GM18858 (cell line): Measurements from ENCODE around the gene HJURP.

Source experiments
- ATAC-seq: cut with Tn5 transposase; IDR thresholded peaks from one replicate; pipeline ENCODE4 v1.9.1; 2021; ENCODE audit not compliant: unreplicated experiment

Gene HJURP

DNA sequence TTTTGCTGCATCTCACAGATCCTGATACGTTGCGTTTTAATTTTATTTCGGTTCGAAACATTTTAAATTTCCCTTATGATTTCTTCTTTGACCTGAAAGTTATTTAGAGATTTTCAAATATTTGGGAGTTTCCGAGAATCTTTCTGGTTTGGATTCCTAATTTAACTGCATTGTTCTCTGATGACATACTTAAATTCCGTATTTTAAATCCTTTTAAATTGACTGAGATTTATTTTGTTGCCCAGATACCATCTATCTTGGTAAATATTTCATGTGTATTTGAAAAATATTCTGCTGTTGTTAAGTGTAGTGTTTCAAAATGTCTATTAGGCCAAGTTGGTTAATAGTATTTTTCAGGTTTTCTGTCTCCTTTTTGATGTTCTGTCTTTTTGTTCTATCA, 38.5 kb downstream of the HJURP start:
- no peak for ATAC-seq

GRCh38 chr2:233814056-233814835, 40.1 kb downstream of the HJURP start:
- no peak for ATAC-seq

DNA sequence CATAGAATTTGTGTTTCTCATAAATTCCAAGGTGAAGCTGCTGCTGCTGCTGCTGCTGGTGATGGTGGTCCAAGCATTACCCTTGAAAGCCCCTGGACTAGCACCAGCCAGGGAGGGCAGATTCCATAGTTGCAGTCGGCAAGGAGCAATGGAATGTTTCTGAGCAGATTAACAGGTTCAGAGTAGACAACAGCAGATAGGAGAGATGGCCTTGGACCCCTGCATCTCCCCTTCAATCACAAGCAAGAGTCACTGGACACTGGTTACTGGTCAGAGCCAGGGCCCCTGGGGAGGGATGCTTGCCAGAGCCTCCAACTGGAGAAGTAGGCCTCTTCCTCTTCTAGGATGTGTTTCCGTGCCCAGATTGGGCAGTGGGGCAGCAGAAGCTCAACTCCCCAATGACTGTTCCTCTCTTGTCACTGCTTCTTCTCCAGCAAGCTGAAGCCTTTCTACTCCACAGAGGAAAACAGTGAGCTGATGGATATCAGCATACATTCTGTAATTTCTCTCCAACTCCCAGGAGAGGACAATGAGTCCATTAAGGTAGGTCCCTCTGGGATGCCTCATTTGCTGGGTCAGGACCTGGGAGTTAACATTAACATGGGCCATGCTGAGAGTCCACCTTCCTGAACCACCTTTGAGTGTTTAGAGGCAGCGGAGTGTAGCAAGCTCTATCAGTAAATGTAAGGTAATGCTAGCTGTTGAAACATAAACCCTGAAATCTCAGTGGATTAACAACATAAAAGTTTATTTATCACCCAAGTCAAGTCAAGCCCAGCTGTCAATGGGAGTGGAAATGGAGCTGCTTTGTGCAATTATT, 40.9 kb downstream of the HJURP start:
- ATAC-seq = no peak

GRCh38 chr2:233811732-233812131, 42.6 kb downstream of the HJURP start:
- no peak for ATAC-seq

DNA sequence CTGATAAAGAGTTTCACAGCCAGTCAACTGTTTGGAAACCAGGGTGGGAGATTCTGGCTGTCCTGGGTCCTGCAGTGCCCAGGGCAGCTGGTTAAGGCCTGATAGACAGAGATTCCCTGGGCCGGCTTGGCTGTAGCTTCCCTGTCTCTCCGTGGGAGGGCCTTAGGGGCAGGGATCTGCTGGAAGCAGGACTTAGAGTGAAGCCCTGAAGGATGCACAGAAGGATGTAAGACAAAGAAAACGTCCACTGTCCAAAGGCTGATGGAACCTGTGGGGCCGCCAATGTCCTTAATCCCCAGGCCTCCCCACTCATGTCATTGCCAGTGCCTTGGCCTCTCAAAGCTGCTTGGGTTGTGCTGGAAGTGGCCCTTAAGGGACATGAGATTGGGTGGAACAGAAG, 43.2 kb downstream of the HJURP start:
- no peak for ATAC-seq

- ATAC-seq = no peak
Measured at GRCh38 chr2:233810385-233810784, 44.0 kb downstream of the HJURP start.

DNA sequence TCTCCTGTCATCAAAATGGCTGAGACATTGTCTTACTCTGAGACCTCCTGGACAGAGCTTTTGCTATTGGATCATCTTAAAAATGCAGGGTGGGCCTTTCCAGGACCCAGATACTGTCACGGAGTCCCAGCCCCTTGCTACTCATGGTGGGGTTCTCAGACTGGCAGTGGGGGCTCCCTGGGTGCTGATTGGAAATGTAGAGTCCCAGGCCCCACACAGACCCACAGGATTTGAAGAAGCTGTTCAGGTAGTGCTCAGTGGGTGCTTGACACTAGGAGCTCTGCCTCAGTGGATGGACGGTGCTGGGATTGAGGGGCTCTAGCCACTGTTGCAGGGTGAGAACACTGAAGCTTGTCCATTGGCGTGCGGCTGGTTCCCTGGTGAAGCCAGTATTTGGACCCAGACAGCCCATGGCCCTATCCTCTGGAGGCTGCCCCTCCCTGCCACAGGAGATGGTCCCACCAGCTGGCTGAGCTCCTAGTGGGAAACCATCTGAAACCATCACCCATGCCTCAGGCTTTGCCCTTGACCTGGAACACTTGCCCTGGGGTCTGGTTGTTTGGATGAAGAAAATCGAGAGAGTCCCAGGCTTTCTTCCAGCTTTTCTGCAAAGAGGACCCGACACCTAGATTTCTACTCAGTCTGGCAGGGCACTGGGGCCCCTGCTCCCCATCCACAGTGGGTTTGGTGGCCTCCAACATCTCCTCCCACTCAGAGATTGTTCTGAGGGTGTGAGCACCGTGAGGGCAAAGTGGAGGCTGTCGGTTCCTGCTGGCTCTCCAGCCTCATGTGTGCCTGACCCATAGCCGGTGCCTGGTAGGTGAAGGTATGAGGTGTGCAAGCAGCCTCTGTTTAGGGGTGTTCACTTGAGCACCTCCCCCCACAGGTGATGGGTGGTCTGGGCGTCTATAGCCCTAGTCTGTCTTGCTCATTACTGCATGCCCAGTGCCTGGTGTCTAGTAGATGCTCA, 46.1 kb downstream of the HJURP start:
- ATAC-seq = no peak

GRCh38 chr2:233807215-233807865, 47.0 kb downstream of the HJURP start:
- ATAC-seq = no peak

GRCh38 chr2:233803994-233804393, 50.3 kb downstream of the HJURP start:
- no peak for ATAC-seq

DNA sequence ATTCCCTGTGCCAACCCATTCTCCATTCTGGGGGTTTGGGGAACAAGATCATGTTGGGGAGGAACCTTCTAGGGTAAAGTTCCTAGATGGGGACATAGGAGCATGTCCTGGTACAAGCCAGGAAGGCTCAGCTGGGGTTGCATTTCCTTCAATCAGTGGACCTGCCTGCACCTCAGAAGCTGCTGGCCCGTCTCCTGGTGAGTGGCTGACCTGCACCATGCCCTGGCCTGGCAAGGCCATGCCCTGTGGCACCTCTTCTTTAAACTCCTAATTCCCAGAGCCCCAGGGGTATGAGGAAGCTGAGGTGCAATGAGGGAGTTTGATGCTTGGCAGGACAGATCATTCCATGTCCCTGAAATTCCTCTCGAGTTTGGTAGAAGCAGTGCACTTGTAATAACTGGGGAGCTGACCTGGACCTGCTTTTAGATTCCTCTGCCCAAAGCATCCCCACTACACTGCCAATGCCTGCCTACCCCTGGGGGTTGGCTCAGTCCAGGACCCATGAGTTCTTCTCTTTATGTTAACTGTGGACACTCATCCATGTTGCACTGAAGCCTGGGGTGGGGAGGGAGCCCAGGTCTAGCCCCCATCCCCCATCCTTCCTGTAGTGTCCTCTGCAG, 50.9 kb downstream of the HJURP start:
- no peak for ATAC-seq

DNA sequence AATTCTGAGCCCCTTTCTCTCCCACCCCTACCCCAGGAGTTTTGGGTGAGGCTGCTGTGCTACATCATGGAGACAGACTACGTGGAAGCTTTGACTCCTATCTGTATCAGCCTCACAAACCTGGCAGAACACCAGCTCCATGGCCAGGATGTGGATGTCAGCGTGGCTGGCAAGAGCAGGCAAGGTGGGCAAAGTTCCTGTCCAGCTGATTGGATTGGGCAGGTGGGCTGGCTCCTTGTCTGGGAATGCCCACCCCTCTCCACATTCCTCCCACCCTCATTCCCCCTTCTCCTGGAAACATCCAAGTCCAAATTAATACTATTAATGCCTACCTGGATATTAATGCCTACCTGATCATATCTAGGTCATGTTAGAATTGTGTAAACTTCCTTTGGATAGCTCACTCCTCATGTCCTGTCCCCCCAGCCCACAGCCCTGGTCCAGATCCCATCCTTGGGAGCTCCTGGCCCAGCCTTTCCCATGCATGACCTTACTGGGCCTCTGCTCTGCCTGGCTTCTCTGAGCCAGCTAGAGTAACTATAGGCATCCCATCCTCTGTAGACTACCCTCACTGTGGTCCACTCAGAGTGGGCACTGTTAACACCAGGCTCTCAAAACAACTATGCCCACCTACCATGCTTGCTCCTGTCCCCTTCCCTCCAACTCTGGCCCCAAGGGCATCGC, 52.1 kb downstream of the HJURP start:
- ATAC-seq = no peak

- ATAC-seq = no peak
Measured at GRCh38 chr2:233801357-233802131, 52.8 kb downstream of the HJURP start.

- no peak for ATAC-seq
Measured at GRCh38 chr2:233800208-233800607, 54.1 kb downstream of the HJURP start.

GRCh38 chr2:233799716-233800115, 54.6 kb downstream of the HJURP start:
- ATAC-seq = no peak

DNA sequence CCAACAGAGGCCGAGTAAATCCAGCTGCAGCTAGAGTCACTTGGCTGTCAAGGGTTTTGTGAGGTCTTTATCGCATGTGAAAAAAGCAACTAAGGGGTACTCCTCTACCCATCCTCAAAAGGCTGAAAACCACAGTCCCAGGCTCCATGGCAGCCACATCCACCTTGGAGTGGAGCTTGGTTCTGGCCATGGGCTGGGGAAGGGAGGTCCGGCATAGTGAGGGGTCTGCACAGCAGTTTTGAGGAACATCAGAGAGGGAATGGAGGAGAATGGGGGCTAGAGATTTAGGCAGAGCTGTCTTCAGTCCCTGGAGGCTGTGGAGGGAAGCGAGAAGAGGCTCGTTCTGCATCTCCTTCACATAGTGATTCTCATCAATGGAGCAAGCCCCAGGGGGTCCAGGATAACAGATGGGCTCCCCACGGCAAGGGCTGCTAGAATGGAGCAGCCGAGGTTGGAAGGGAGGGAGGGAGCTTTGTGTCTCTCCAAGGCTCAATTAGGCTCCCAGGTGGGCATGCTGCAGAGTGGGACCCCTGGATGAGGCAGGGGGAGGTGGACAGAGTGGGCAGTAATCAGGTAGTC, 55.2 kb downstream of the HJURP start:
- ATAC-seq = no peak

GRCh38 chr2:233798335-233799086, 55.8 kb downstream of the HJURP start:
- ATAC-seq = no peak

- ATAC-seq = no peak
Measured at GRCh38 chr2:233796254-233796653, 58.1 kb downstream of the HJURP start.

GRCh38 chr2:233795735-233796171, 58.6 kb downstream of the HJURP start:
- ATAC-seq = no peak
